Vagina (tissue), 2 donors: ENCODE measurements around the gene USP43. TPM values are rescaled to one million over a fixed set of nuclear protein-coding genes. Genes with fewer than 3 reads are reported as not detected.

Source experiments
- DNase-seq, 2 donors: peaks; one replicate each; pipeline ENCODE4 v3.0.0-alpha.2; 2017; ENCODE audit errors: extremely low spot score in 2 of 2
- H3K27ac ChIP-seq: fragments of 200-600 bp; sonication (generic); one replicate; pipeline ENCODE4 v1.5.1; 2019
- H3K27me3 ChIP-seq: fragments of 200-600 bp; sonication (generic); one replicate; pipeline ENCODE4 v1.5.1; 2019
- H3K36me3 ChIP-seq, 2 donors: fragments of 200-600 bp; sonication (generic); one replicate each; pipeline ENCODE4 v1.5.1; 2017 to 2019
- H3K4me1 ChIP-seq: fragments of 200-600 bp; sonication (generic); one replicate; pipeline ENCODE4 v1.5.1; 2019
- H3K4me3 ChIP-seq, 2 donors: fragments of 200-600 bp; sonication (generic); 1 replicate in 1 of 2; 2 replicates in 1 of 2; pipeline ENCODE4 v1.5.1; 2016 to 2019
- H3K9me3 ChIP-seq: fragments of 200-600 bp; sonication (generic); one replicate; pipeline ENCODE4 v1.5.1; 2019
- CTCF ChIP-seq, 3 experiments: fragments of 450-650 bp in 2 of 3; fragments of 200-600 bp in 1 of 3; sonication (generic) in 1 of 3; IDR thresholded peaks; one replicate each; pipeline ENCODE4 v1.5.1; 2017 to 2019; ENCODE audit warnings: antibody characterized with exemption in 3 of 3, mild to moderate bottlenecking in 2 of 3, moderate library complexity in 2 of 3
- POLR2A ChIP-seq, 2 donors: fragments of 450-650 bp; IDR thresholded peaks; one replicate each; pipeline ENCODE4 v1.6.1; 2017; ENCODE audit warnings: antibody characterized with exemption in 2 of 2, mild to moderate bottlenecking in 2 of 2, moderate library complexity in 2 of 2
- POLR2AphosphoS5 ChIP-seq, 2 donors: sonication (generic); formaldehyde crosslinking; IDR thresholded peaks; one replicate each; pipeline ENCODE4 v1.9.0; 2017; ENCODE audit warnings: antibody characterized with exemption in 2 of 2, mild to moderate bottlenecking in 2 of 2, low read depth in 1 of 2; ENCODE audit not compliant: insufficient read depth in 1 of 2
- intact Hi-C: fragments of 100-400 bp; cut with DNase I; formaldehyde crosslinking; loops from one replicate; pipeline ENCODE4 v1.15.1; 2023
- total RNA-seq: library from RNA; depleted of rRNA; stranded (reverse); fragments of >200 nt; gene quantifications from one replicate; pipeline ENCODE4 v1.2.3, GENCODE V29; 2016

The USP43 gene
- total RNA-seq, 1 donor from 2014 or later: 5.6 TPM

GRCh38 chr17:9684955-9685621 lies 39.8 kb downstream of the USP43 start:
- TF ChIP-seq CTCF (IDR thresholded peaks at IDR 0.05) (no peak), POLR2A (IDR thresholded peaks at IDR 0.05) (no peak), POLR2AphosphoS5 (IDR thresholded peaks at IDR 0.05; ENCODE audit: insufficient read depth in 1 of 2, low read depth in 1 of 2) (no peak)
- no peak overlapping the region for H3K27ac ChIP-seq
- intact Hi-C loops: no loop called here
- no peaks in the 10 kb centered on the region for H3K36me3 ChIP-seq
- no peak for DNase-seq
- H3K27me3 ChIP-seq: no peaks in the 10 kb centered on the region
- H3K4me3 ChIP-seq: no peak overlapping the region
- H3K9me3 ChIP-seq: no peaks in the 10 kb centered on the region
- no peaks in the 10 kb centered on the region for H3K4me1 ChIP-seq

DNA sequence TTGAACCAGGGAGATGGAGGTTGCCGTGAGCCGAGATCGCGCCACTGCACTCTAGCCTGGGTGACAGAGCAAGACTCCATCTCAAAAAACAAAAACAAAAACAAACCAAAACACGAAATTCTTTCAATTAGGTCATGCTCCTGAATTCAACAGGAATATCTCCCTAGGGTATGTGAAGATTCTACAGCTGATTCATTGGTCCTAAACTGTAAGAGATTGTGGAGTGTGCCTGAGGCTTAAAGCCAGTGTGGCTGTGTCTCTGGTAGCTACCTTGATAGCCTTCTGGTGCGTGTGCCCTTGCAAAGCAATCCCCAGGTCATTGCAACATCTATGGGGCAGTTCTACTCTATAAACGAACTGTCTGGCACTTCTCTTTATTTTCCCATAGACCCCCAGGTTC lies 48.4 kb downstream of the USP43 start:
- no peak overlapping the region for H3K27ac ChIP-seq
- no peak overlapping the region for H3K4me3 ChIP-seq
- no peaks in the 10 kb centered on the region for H3K36me3 ChIP-seq
- intact Hi-C loops: no loop called here
- no peaks in the 10 kb centered on the region for H3K4me1 ChIP-seq
- H3K9me3 ChIP-seq: no peaks in the 10 kb centered on the region
- H3K27me3 ChIP-seq: no peaks in the 10 kb centered on the region
- TF ChIP-seq CTCF (IDR thresholded peaks at IDR 0.05): no peak
- TF ChIP-seq POLR2AphosphoS5 (IDR thresholded peaks at IDR 0.05; ENCODE audit: insufficient read depth in 1 of 2, low read depth in 1 of 2): no peak
- TF ChIP-seq POLR2A (IDR thresholded peaks at IDR 0.05): no peak
- DNase-seq: no peak

GRCh38 chr17:9696279-9697044 lies 51.1 kb downstream of the USP43 start:
- no peaks in the 10 kb centered on the region for H3K36me3 ChIP-seq
- no peak for DNase-seq
- no peaks in the 10 kb centered on the region for H3K9me3 ChIP-seq
- intact Hi-C loops: no loop called here
- TF ChIP-seq POLR2A (IDR thresholded peaks at IDR 0.05) (no peak), POLR2AphosphoS5 (IDR thresholded peaks at IDR 0.05; ENCODE audit: insufficient read depth in 1 of 2, low read depth in 1 of 2) (no peak), CTCF (IDR thresholded peaks at IDR 0.05) (no peak)
- no peaks in the 10 kb centered on the region for H3K27me3 ChIP-seq
- H3K4me3 ChIP-seq: no peak overlapping the region
- H3K27ac ChIP-seq: no peak overlapping the region
- no peaks in the 10 kb centered on the region for H3K4me1 ChIP-seq

DNA sequence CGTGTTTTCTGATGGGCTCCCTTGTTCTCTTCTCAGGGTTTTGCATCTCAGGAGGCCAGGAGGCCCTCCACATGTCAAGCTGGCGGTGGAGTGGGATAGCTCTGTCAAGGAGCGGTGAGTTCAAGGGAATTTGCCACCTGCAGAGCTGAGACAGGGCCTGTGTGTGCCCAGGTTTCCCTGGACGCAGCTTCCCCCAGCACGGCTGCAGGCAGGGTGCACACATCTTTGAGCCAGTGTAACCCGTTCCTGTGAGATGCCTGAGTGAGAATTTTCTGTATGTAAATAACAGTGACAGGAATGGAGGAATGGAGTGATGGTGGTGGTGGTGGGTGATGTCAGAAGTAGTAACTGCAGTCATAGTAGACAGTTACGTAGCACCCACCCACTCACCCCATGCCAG lies 54.8 kb downstream of the USP43 start:
- no peak for DNase-seq
- intact Hi-C loops: no loop called here

More for the DNA sequence above, 54.8 kb downstream of the USP43 start:
- Histone ChIP-seq H3K4me3 (no peak overlapping the region), H3K27me3 (no peaks in the 10 kb centered on the region), H3K36me3 (no peaks in the 10 kb centered on the region), H3K27ac (no peak overlapping the region), H3K4me1 (no peaks in the 10 kb centered on the region), H3K9me3 (no peaks in the 10 kb centered on the region)
- no peak for TF ChIP-seq POLR2A (IDR thresholded peaks at IDR 0.05)
- no peak for TF ChIP-seq POLR2AphosphoS5 (IDR thresholded peaks at IDR 0.05; ENCODE audit: insufficient read depth in 1 of 2, low read depth in 1 of 2)
- no peak for TF ChIP-seq CTCF (IDR thresholded peaks at IDR 0.05)
